ENCODE data around the gene CDKAL1. TPM values are rescaled to one million over a fixed set of nuclear protein-coding genes. Genes with fewer than 3 reads are reported as not detected.

CDKAL1 gene
- total and polyA plus RNA-seq, 2 donors, result 9.8 to 19.9 TPM

DNA sequence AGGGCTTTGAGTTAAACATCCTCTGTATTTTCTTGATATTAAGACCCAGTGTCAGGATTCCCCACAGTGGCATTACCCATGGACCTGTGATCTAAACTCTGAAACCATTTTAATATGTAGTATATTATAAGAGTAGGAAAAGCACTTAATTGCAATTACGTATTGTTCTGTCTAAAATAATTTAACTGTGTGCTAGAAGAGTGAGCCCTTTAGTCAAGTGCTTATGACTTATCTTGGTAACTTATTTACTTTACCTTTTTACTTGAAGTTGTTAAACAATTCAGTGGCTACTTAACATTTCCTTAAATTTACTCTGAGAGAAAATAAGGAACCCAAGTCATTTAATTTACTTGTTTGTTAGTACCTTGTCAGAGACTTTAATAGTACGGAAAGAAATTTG is 173.6 kb downstream of the CDKAL1 start:
- Histone ChIP-seq H3K27ac (ENCODE audit: low read depth in 1 of 2, low read length in 1 of 2) (no peak overlapping the region), H3K4me1 (ENCODE audit: control insufficient read depth in 2 of 2, insufficient read depth in 2 of 2, low read length in 2 of 2) (peaks cover 0 to 2% of the 10 kb centered on the region in 2 donors), H3K36me3 (ENCODE audit: control insufficient read depth in 2 of 2, insufficient read depth in 2 of 2, low read length in 1 of 2) (no peaks in the 10 kb centered on the region), H3K9me3 (ENCODE audit: control insufficient read depth in 2 of 2, insufficient read depth in 1 of 2, low read length in 1 of 2) (no peaks in the 10 kb centered on the region), H3K4me3 (ENCODE audit: low read length in 2 of 2) (no peak overlapping the region), H3K27me3 (ENCODE audit: control insufficient read depth in 2 of 2, insufficient read depth in 1 of 2, low read length in 1 of 2) (no peaks in the 10 kb centered on the region)
- no peak for DNase-seq (ENCODE audit: low read depth in 6 of 9, low spot score in 9 of 9)
- 98% methylated on average over 2 of the region's 2 CpGs for WGBS

- Histone ChIP-seq H3K27me3 (ENCODE audit: control insufficient read depth in 2 of 2, insufficient read depth in 1 of 2, low read length in 1 of 2) (no peaks in the 10 kb centered on the region), H3K4me1 (ENCODE audit: control insufficient read depth in 2 of 2, insufficient read depth in 2 of 2, low read length in 2 of 2) (peaks cover 0 to 2% of the 10 kb centered on the region in 2 donors), H3K36me3 (ENCODE audit: control insufficient read depth in 2 of 2, insufficient read depth in 2 of 2, low read length in 1 of 2) (no peaks in the 10 kb centered on the region), H3K9me3 (ENCODE audit: control insufficient read depth in 2 of 2, insufficient read depth in 1 of 2, low read length in 1 of 2) (no peaks in the 10 kb centered on the region), H3K4me3 (ENCODE audit: low read length in 2 of 2) (no peak overlapping the region), H3K27ac (ENCODE audit: low read depth in 1 of 2, low read length in 1 of 2) (no peak overlapping the region)
- WGBS, result 54% methylated on average over 3 of the region's 3 CpGs
- peak in 3 of 9 donors; percentile 9 to 54 (median 29) for DNase-seq (ENCODE audit: low read depth in 6 of 9, low spot score in 9 of 9)
These were observed 174.3 kb downstream of the CDKAL1 start for GRCh38 chr6:20708367-20709124.

GRCh38 chr6:20709451-20709850 is 175.2 kb downstream of the CDKAL1 start:
- Histone ChIP-seq H3K9me3 (ENCODE audit: control insufficient read depth in 2 of 2, insufficient read depth in 1 of 2, low read length in 1 of 2) (no peaks in the 10 kb centered on the region), H3K27me3 (ENCODE audit: control insufficient read depth in 2 of 2, insufficient read depth in 1 of 2, low read length in 1 of 2) (no peaks in the 10 kb centered on the region), H3K27ac (ENCODE audit: low read depth in 1 of 2, low read length in 1 of 2) (no peak overlapping the region), H3K4me3 (ENCODE audit: low read length in 2 of 2) (no peak overlapping the region), H3K36me3 (ENCODE audit: control insufficient read depth in 2 of 2, insufficient read depth in 2 of 2, low read length in 1 of 2) (no peaks in the 10 kb centered on the region), H3K4me1 (ENCODE audit: control insufficient read depth in 2 of 2, insufficient read depth in 2 of 2, low read length in 2 of 2) (peaks cover 0 to 2% of the 10 kb centered on the region in 2 donors)
- 90% methylated on average over 2 of the region's 2 CpGs for WGBS
- DNase-seq (ENCODE audit: low read depth in 6 of 9, low spot score in 9 of 9), result no peak

GRCh38 chr6:20710341-20710740 is 176.1 kb downstream of the CDKAL1 start:
- H3K9me3 ChIP-seq (ENCODE audit: control insufficient read depth in 2 of 2, insufficient read depth in 1 of 2, low read length in 1 of 2), result no peaks in the 10 kb centered on the region
- no peak overlapping the region for H3K4me3 ChIP-seq (ENCODE audit: low read length in 2 of 2)
- no peak for DNase-seq (ENCODE audit: low read depth in 6 of 9, low spot score in 9 of 9)
- H3K4me1 ChIP-seq (ENCODE audit: control insufficient read depth in 2 of 2, insufficient read depth in 2 of 2, low read length in 2 of 2), result peaks cover 0 to 2% of the 10 kb centered on the region in 2 donors
- WGBS, result 95% methylated on average over 2 of the region's 2 CpGs
- no peaks in the 10 kb centered on the region for H3K27me3 ChIP-seq (ENCODE audit: control insufficient read depth in 2 of 2, insufficient read depth in 1 of 2, low read length in 1 of 2)
- H3K36me3 ChIP-seq (ENCODE audit: control insufficient read depth in 2 of 2, insufficient read depth in 2 of 2, low read length in 1 of 2), result no peaks in the 10 kb centered on the region
- no peak overlapping the region for H3K27ac ChIP-seq (ENCODE audit: low read depth in 1 of 2, low read length in 1 of 2)

DNA sequence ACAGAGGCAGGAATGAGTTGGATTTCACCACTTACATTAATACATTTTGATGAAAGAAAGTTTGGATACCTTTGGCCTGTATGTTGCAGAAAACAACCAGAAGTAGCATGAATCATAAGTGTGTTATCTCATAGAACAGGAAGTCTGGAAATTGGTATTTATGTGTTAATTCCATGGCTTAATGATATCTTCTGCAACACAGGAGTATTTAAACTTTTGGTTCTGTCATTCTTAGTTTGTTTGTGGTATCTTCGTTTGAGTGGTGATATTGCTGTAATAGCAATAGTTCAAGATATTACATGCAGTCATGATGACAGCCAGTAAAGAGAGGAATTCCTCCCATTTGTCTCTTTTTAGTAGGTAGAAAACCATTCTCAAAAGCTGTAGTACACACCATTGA is 177.3 kb downstream of the CDKAL1 start:
- Histone ChIP-seq H3K4me1 (ENCODE audit: control insufficient read depth in 2 of 2, insufficient read depth in 2 of 2, low read length in 2 of 2) (peaks cover 0 to 2% of the 10 kb centered on the region in 2 donors), H3K27ac (ENCODE audit: low read depth in 1 of 2, low read length in 1 of 2) (no peak overlapping the region), H3K9me3 (ENCODE audit: control insufficient read depth in 2 of 2, insufficient read depth in 1 of 2, low read length in 1 of 2) (no peaks in the 10 kb centered on the region), H3K36me3 (ENCODE audit: control insufficient read depth in 2 of 2, insufficient read depth in 2 of 2, low read length in 1 of 2) (no peaks in the 10 kb centered on the region), H3K27me3 (ENCODE audit: control insufficient read depth in 2 of 2, insufficient read depth in 1 of 2, low read length in 1 of 2) (no peaks in the 10 kb centered on the region), H3K4me3 (ENCODE audit: low read length in 2 of 2) (no peak overlapping the region)
- 87% methylated on average over 1 of the region's 1 CpG for WGBS
- no peak for DNase-seq (ENCODE audit: low read depth in 6 of 9, low spot score in 9 of 9)

DNA sequence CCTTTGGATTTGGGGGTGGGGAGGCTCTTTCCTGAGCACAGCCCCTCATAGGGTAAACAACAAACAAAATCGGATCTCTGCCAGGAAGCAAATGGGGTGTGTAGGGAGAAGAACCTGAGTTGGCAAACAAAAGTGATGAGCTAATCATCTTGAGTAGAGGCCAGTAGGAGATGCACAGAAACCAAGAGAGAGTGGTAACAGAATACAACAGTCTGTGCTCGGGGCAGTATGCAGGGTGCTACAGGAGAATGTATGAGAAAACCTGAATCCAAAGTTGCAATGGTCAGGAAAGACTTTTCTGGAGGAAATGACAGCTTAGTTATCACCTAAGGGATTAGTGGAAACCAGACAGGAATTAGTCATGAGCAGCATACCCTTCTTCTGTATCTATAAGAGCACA is 177.8 kb downstream of the CDKAL1 start:
- DNase-seq (ENCODE audit: low read depth in 6 of 9, low spot score in 9 of 9), result no peak
- H3K36me3 ChIP-seq (ENCODE audit: control insufficient read depth in 2 of 2, insufficient read depth in 2 of 2, low read length in 1 of 2), result no peaks in the 10 kb centered on the region
- peaks cover 0 to 2% of the 10 kb centered on the region in 2 donors for H3K4me1 ChIP-seq (ENCODE audit: control insufficient read depth in 2 of 2, insufficient read depth in 2 of 2, low read length in 2 of 2)
- 92% methylated on average over 2 of the region's 2 CpGs for WGBS
- H3K4me3 ChIP-seq (ENCODE audit: low read length in 2 of 2), result no peak overlapping the region
- no peaks in the 10 kb centered on the region for H3K9me3 ChIP-seq (ENCODE audit: control insufficient read depth in 2 of 2, insufficient read depth in 1 of 2, low read length in 1 of 2)
- no peaks in the 10 kb centered on the region for H3K27me3 ChIP-seq (ENCODE audit: control insufficient read depth in 2 of 2, insufficient read depth in 1 of 2, low read length in 1 of 2)
- no peak overlapping the region for H3K27ac ChIP-seq (ENCODE audit: low read depth in 1 of 2, low read length in 1 of 2)

- 86% methylated on average over 3 of the region's 3 CpGs for WGBS
- DNase-seq (ENCODE audit: low read depth in 6 of 9, low spot score in 9 of 9), result no peak
- Histone ChIP-seq H3K27ac (ENCODE audit: low read depth in 1 of 2, low read length in 1 of 2) (no peak overlapping the region), H3K4me1 (ENCODE audit: control insufficient read depth in 2 of 2, insufficient read depth in 2 of 2, low read length in 2 of 2) (no peaks in the 10 kb centered on the region), H3K36me3 (ENCODE audit: control insufficient read depth in 2 of 2, insufficient read depth in 2 of 2, low read length in 1 of 2) (no peaks in the 10 kb centered on the region), H3K4me3 (ENCODE audit: low read length in 2 of 2) (no peak overlapping the region), H3K27me3 (ENCODE audit: control insufficient read depth in 2 of 2, insufficient read depth in 1 of 2, low read length in 1 of 2) (no peaks in the 10 kb centered on the region), H3K9me3 (ENCODE audit: control insufficient read depth in 2 of 2, insufficient read depth in 1 of 2, low read length in 1 of 2) (no peaks in the 10 kb centered on the region)
These were observed 181.0 kb downstream of the CDKAL1 start for GRCh38 chr6:20715135-20715806.

DNA sequence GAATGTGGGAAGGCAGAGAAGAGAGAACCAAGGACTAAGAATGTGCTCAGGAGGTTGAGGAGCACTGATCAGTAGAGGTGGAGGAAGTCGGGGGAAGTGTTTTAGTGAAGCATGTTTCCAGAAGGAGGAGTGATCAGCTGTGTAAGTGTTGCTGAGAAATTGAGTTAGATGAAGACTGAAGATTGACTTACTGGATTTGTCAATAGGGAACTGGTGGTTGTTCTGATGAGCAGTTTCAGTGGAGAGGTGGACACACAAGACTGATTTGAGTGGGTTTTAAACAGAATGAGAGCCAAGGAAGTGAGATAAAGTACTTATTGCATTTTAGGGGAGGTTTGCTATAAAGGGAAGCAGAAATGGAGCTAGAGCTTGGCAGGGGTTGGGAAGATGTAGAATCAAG is 182.6 kb downstream of the CDKAL1 start:
- no peaks in the 10 kb centered on the region for H3K27me3 ChIP-seq (ENCODE audit: control insufficient read depth in 2 of 2, insufficient read depth in 1 of 2, low read length in 1 of 2)
- no peaks in the 10 kb centered on the region for H3K36me3 ChIP-seq (ENCODE audit: control insufficient read depth in 2 of 2, insufficient read depth in 2 of 2, low read length in 1 of 2)
- no peak for DNase-seq (ENCODE audit: low read depth in 6 of 9, low spot score in 9 of 9)
- no peak overlapping the region for H3K27ac ChIP-seq (ENCODE audit: low read depth in 1 of 2, low read length in 1 of 2)
- no peaks in the 10 kb centered on the region for H3K9me3 ChIP-seq (ENCODE audit: control insufficient read depth in 2 of 2, insufficient read depth in 1 of 2, low read length in 1 of 2)
- WGBS, result 91% methylated on average over 1 of the region's 1 CpG
- no peak overlapping the region for H3K4me3 ChIP-seq (ENCODE audit: low read length in 2 of 2)
- no peaks in the 10 kb centered on the region for H3K4me1 ChIP-seq (ENCODE audit: control insufficient read depth in 2 of 2, insufficient read depth in 2 of 2, low read length in 2 of 2)

- no peak for DNase-seq (ENCODE audit: low read depth in 6 of 9, low spot score in 9 of 9)
- Histone ChIP-seq H3K36me3 (ENCODE audit: control insufficient read depth in 2 of 2, insufficient read depth in 2 of 2, low read length in 1 of 2) (no peaks in the 10 kb centered on the region), H3K4me1 (ENCODE audit: control insufficient read depth in 2 of 2, insufficient read depth in 2 of 2, low read length in 2 of 2) (no peaks in the 10 kb centered on the region), H3K4me3 (ENCODE audit: low read length in 2 of 2) (no peak overlapping the region), H3K9me3 (ENCODE audit: control insufficient read depth in 2 of 2, insufficient read depth in 1 of 2, low read length in 1 of 2) (peaks cover 0 to 2% of the 10 kb centered on the region in 2 donors), H3K27ac (ENCODE audit: low read depth in 1 of 2, low read length in 1 of 2) (no peak overlapping the region), H3K27me3 (ENCODE audit: control insufficient read depth in 2 of 2, insufficient read depth in 1 of 2, low read length in 1 of 2) (no peaks in the 10 kb centered on the region)
These were observed 183.5 kb downstream of the CDKAL1 start for GRCh38 chr6:20717743-20718142.

Measured in thymus (tissue), 11 donors.